ENCODE results near the gene FNDC3B. TPM values are rescaled to one million over a fixed set of nuclear protein-coding genes. Genes with fewer than 3 reads are reported as not detected.

FNDC3B gene
- total RNA-seq, 2 experiments from 2014 or later = 11.5 to 12.3 TPM

- POLR2A ChIA-PET = no interaction called here
Measured at GRCh38 chr3:172447611-172448579, 408.5 kb downstream of the FNDC3B start, which contains the start of gene GHSR. TSS of gene GHSR (minus strand) at chr3:172448456. CDS start at chr3:172448413, 43 bp downstream.

GRCh38 chr3:172448661-172449465, 409.5 kb downstream of the FNDC3B start:
- Mint-ChIP-seq H3K27ac (no peak overlapping the region), H3K9me3 (ENCODE audit: insufficient read depth) (no peaks in the 10 kb centered on the region), H3K4me1 (ENCODE audit: low read depth) (peaks cover 31% of the 10 kb centered on the region), H3K27me3 (ENCODE audit: low read depth) (peaks cover 73% of the 10 kb centered on the region), H3K36me3 (ENCODE audit: low read depth) (peaks cover 13% of the 10 kb centered on the region), H3K4me3 (peak overlapping the region; percentile 44)
- CTCF ChIA-PET = interaction anchor here (1.0 to 1.9 kb wide), 2 partner anchors 13 to 147 kb away, joined by 3 to 7 read pairs; no protein-coding TSS in a partner anchor
- POLR2A ChIA-PET = no interaction called here
- ATAC-seq = no peak
- no peak for DNase-seq

More at GRCh38 chr3:172447611-172448579, 408.5 kb downstream of the FNDC3B start, which contains the start of gene GHSR:
- Mint-ChIP-seq H3K4me1 (ENCODE audit: low read depth) (peaks cover 31% of the 10 kb centered on the region), H3K4me3 (peak within 1 kb of the TSS; percentile 44), H3K27me3 (ENCODE audit: low read depth) (peaks cover 74% of the 10 kb centered on the region), H3K36me3 (ENCODE audit: low read depth) (peaks cover 13% of the 10 kb centered on the region), H3K27ac (peak within 1 kb of the TSS; percentile 9), H3K9me3 (ENCODE audit: insufficient read depth) (no peaks in the 10 kb centered on the region)
- CTCF ChIA-PET = interaction anchor here (1.0 to 1.9 kb wide), 3 partner anchors 11 to 148 kb away, joined by 3 to 7 read pairs (median 3); no protein-coding TSS in a partner anchor
- ATAC-seq (peak; percentile 57), DNase-seq (peak; percentile 42)

GRCh38 chr3:172449466-172450149, 410.2 kb downstream of the FNDC3B start:
- no peak overlapping the region for H3K4me3 Mint-ChIP-seq

More at GRCh38 chr3:172449466-172450149, 410.2 kb downstream of the FNDC3B start:
- DNase-seq = peak; percentile 38
- POLR2A ChIA-PET = interaction anchor here (0.5 kb wide), 1 partner anchor 95 kb away, joined by 3 read pairs; no protein-coding TSS in a partner anchor
- no peaks in the 10 kb centered on the region for H3K9me3 Mint-ChIP-seq (ENCODE audit: insufficient read depth)
- CTCF ChIA-PET = interaction anchor here (1.9 kb wide), 1 partner anchor 12 kb away, joined by 7 read pairs; no protein-coding TSS in a partner anchor
- peaks cover 13% of the 10 kb centered on the region for H3K36me3 Mint-ChIP-seq (ENCODE audit: low read depth)
- peaks cover 31% of the 10 kb centered on the region for H3K4me1 Mint-ChIP-seq (ENCODE audit: low read depth)
- no peak overlapping the region for H3K27ac Mint-ChIP-seq
- ATAC-seq = peak; percentile 20
- peaks cover 75% of the 10 kb centered on the region for H3K27me3 Mint-ChIP-seq (ENCODE audit: low read depth)

Other genes starting within 250 kb of the FNDC3B start
- gene PLD1, start 229.1 kb upstream of the FNDC3B start, total RNA-seq = 1 to 10 TPM in 1 of 2 experiments, under 1 TPM in 1; 0.29 to 1.1 TPM
- gene TMEM212, start 196.2 kb upstream of the FNDC3B start, total RNA-seq = not detected

Data from activated CD8-positive, alpha-beta T cell treated with anti-CD3 and anti-CD28 coated beads, Interleukin-2, amount 10 ng/mL, durations not matched to agents 7 days and 5 days (primary cell).